HepG2 (cell line): ENCODE measurements around the gene AFTPH.

ENCODE experiments used
- CEBPZ ChIP-seq: IDR thresholded peaks from 2 replicates; pipeline ENCODE4 v1.6.1; 2012; ENCODE audit warnings: low read length, improper control_type of control experiment
- GABPA ChIP-seq, 2 experiments: IDR thresholded peaks; 2 replicates each; pipeline ENCODE4 v1.6.1; 2011 to 2016; ENCODE audit warnings: low read depth in 2 of 2, low read length in 1 of 2, missing biosample characterization in 1 of 2, missing genetic modification characterization in 1 of 2
- GPBP1L1 ChIP-seq: sonication (generic); formaldehyde crosslinking; IDR thresholded peaks from 2 replicates; pipeline ENCODE4 v1.5.0; 2020; ENCODE audit warnings: mild to moderate bottlenecking, missing genetic modification reagents
- MTF1 ChIP-seq: sonication (generic); formaldehyde crosslinking; IDR thresholded peaks from 2 replicates; pipeline ENCODE4 v1.5.0; 2020; ENCODE audit warnings: missing genetic modification reagents
- NCOR1 ChIP-seq: fragments of 200-600 bp; sonication (generic); IDR thresholded peaks from 2 replicates; pipeline ENCODE4 v1.7.0; 2017; ENCODE audit warnings: antibody characterized with exemption, low read length, borderline replicate concordance
- PHF8 ChIP-seq: sonication (generic); formaldehyde crosslinking; IDR thresholded peaks from 2 replicates; pipeline ENCODE4 v1.5.0; 2020; ENCODE audit warnings: missing genetic modification reagents
- POLR2AphosphoS5 ChIP-seq: IDR thresholded peaks from 2 replicates; pipeline ENCODE4 v1.6.1; 2012; ENCODE audit warnings: low read depth, low read length
- ZNF510 ChIP-seq: sonication (generic); formaldehyde crosslinking; IDR thresholded peaks from 2 replicates; pipeline ENCODE4 v1.4.0; 2020; ENCODE audit warnings: low read depth, mild to moderate bottlenecking, missing genetic modification reagents
- ZNF687 ChIP-seq: sonication (generic); formaldehyde crosslinking; IDR thresholded peaks from 2 replicates; pipeline ENCODE4 v1.5.1; 2020; ENCODE audit warnings: mild to moderate bottlenecking, missing genetic modification reagents, moderate library complexity

- TF ChIP-seq ZNF510 (CRISPR knock-in tag) = no peak
- no peak for TF ChIP-seq PHF8
- no peak for TF ChIP-seq POLR2AphosphoS5
- no peak for TF ChIP-seq GABPA (IDR thresholded peaks at IDR 0.05; ENCODE audit: low read depth, low read length)
- TF ChIP-seq GABPA (CRISPR knock-in tag; IDR thresholded peaks at IDR 0.05; ENCODE audit: low read depth) = no peak
- no peak for TF ChIP-seq NCOR1
- no peak for TF ChIP-seq ZNF687 (CRISPR knock-in tag)
- no peak for TF ChIP-seq MTF1 (CRISPR knock-in tag)
- no peak for TF ChIP-seq GPBP1L1 (CRISPR knock-in tag)
- no peak for TF ChIP-seq CEBPZ
These were observed 23.6 kb upstream of the AFTPH start for GRCh38 chr2:64500549-64500948.
